HG03469 (cell line): Measurements from ENCODE around the gene TEAD2.

Experiments used
- ATAC-seq: cut with Tn5 transposase; IDR thresholded peaks from one replicate; pipeline ENCODE4 v1.9.1; 2021; ENCODE audit warnings: mild to moderate bottlenecking, moderate library complexity, moderate number of reproducible peaks; ENCODE audit not compliant: unreplicated experiment

TEAD2 gene

DNA sequence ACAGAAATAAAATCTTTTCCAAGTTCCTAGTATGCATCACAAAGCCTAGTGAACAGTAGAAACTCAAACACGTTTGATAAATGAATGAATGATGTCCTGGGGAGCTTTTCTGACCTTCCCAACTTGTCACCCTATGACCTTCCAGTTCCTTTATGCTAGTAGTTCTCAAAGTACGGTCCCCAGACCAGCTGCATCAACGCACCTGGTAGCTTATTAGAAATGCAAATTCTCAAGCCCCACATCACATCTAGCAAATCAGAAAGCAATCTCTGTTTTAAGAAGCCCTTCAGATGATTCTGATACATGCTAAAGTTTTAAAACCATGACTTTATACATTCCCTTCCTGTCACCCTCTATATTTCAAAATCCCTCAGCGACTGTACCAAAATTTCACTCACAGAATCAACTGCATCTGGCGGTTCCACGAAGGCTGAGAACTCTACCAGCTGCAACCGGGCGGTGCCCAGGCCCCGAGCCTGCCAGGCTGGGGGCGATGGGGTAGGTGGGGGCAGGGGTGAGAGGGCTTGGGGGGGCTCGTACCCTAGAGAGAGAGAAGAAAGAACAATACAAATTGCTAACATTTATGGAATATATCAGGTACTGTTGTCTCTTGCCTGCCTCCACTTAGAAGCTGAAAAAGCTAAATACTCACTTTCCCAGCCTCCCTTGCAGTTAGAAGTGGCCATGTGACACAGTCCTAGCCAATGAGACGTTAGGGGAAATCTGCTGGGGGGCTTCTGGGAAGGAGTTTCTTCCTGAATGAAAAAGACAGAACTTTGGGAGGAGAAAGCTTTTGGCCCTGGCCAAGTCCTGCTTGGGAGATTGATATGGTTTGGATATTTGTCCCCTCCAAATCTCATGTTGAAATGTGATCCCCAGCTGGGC is 13.7 kb downstream of the TEAD2 start:
- no peak for ATAC-seq

DNA sequence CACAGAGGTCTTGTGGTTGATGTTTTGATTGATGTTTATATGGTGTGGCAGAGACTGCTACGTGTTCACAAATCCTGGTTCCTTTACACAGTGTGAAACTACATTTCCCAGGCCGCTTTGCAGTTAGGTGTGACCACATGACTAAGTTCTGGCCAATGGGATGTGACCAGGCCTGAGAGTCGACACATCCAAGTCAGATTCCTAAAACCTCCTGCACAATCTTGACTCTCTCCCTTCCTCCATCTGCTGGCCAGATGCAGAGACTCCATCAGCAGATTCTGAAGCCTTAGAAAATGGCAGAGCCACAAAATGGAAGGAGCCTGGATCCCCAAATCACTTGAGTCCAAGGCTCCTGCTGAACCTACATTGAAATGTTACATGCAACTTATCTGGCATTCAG is 14.4 kb downstream of the TEAD2 start:
- ATAC-seq: no peak

DNA sequence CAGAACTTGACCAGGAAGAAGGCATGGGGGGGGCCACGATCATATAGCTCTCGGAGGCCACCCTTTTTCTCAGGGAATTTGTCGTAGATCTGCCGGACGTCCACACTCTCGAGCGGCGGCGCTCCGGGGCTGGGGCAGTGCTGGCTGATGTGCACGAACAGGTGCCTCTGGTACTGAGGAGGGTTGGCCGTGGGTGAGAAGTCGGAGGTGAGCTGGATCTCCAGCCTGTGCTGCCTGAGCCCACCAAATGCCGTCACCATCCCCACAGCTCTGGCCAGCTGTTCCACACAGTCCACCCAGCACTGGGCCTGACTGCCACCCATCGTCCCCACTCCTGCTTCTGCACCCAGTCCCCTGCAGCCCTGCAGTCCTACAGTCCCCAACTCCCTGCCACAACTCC is 15.0 kb downstream of the TEAD2 start:
- ATAC-seq: no peak

DNA sequence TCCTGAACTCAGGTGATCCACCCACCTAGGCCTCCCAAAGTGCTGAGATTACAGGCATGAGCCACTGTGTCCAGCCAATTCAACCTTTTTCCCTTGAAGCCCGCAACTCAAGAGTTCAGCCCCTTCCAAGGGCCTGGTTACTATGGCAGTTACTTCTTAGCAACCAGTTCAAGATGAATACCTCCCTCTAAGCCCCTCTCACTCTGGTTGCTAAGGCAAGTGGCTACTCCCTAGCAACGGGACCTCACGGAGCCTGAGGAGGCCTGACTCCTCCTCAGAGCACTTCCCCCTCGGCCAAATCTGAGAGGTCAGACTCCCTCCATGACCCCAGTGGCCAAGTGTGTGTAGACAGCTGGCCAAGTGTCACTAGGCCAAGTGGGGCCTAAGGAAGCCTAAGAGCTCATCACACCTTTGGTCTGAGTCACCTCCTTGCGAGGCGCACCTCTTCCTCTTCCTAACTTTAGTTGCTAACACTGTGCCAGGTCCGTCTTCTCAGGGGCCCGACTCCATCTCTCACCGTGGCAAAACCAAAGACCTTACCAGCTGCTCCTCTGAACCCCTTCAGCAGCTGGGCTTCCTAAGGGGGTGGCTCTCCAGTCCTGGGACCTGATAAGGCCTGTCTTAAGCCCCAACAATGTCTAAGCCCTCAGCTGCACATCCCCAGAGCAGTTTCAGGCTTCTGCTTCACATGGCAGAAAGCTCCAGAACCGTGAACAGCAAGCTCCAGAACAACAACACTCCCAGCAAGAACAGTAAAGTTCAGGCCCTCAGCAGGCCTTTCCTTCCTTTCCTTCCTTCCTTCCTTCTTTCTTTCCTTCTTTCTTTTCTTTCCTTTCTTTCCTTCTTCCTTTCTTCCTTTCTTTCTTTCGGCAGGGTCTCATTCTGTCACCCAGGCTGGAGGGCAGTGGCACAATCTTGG is 17.5 kb downstream of the TEAD2 start:
- no peak for ATAC-seq

DNA sequence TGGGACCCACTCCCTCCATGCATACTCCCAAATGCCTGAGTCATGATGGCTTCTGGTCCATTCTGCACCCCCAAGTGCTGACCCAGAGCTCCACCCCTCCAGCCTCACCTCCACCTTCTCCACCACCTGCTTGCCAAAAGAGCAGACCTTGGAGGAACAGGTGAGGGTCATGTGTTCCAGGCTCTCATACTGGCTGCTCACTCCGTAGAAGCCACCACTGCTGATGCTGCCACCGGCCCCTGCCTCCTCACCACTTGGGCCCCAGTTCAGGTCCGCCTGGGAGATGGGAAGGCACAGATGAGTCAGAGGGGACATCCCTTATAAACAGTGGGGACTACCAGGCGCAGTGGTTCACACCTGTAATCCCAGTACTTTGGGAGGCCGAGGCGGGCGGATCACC is 19.1 kb downstream of the TEAD2 start:
- ATAC-seq: no peak

DNA sequence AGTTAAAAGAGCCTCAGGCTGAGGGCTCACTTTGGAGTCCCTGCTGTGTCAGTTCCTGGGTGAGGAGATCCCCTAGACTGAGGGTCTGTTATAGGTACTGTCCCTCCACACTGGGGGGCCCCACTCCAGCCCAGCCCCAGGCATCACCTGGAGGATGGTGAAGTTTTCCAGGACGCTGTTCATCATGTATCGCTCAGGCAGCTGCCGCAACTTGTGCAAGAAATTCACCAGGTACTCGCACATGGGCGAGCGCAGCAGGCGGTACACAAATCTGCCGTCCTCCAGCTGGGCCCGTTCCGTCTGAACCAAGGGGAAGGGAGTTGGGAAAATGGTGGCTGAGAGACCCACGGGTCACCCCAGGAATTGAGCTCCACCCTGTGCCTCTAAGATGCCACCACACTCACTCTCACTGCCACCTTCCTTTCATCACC is 19.9 kb downstream of the TEAD2 start:
- ATAC-seq: no peak

DNA sequence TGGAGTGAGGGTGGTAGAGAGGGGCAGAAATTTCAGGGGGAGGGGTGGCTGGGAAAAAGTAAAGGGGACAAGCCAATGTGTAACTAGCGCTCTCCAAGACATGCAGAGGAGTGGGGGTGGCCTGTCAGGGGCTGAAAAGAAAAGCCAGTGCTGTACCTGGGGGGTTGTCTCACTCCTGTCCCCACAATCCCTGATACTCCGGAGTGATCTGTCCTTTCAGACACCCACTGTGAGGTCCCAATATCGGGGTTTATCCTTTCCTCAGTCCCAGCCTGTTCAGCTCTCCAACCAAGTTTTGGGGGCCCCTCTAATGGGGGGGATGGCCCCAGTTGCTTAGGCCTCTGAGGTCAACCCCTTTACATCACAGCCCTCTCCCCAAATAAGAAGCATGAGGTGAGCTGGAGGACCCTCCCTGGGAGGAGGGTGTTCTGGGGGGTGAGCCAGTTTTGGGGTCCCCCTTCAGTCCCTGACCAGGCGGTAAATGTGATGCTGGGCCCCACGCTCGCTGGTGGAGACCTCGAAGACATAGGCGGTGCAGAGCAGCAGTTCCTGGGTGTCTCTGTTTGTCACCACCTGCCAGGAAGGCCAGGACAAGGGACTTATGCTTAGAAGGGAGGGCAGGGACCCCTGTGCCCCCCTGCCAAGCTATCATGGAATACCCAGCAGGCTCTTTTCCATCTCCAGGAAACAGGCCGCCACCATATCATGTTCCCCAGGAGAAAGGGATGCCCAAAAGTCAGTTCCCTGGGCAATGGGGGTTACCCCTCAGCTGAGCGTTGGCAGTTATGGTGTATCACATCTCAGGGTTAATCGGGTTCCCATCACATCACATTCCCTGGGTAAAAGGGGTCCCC is 21.1 kb downstream of the TEAD2 start:
- ATAC-seq: no peak

DNA sequence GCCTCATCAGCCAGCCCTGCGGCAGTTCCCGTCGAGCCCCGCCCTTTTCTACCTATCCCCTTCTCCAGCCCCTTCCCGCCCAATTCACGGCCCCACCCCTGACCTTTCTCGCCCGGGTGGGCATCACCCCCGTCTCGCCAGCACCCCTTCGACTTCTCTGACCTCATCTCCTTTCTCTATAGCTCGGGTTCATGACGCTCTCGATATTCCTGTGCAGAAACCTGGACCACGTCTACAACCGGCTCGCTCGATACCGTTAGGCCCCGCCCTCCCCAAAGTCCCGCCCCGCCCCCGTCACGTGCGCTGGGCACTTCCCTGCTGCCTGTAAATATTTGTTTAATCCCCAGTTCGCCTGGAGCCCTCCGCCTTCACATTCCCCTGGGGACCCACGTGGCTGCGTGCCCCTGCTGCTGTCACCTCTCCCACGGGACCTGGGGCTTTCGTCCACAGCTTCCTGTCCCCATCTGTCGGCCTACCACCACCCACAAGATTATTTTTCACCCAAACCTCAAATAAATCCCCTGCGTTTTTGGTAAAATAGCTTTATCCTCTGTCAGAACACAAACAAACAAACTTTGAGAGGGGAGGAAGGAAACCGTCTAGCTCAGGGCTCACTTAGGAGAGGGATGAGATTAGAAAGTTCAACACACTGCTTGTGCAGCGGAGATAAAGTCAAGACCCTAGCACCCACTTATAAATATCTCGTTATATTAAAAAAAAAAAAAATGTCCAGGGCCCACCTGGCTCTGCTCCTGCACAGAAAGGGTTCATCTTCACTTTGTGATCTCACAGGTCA is 21.9 kb downstream of the TEAD2 start:
- ATAC-seq: peak; percentile 47

DNA sequence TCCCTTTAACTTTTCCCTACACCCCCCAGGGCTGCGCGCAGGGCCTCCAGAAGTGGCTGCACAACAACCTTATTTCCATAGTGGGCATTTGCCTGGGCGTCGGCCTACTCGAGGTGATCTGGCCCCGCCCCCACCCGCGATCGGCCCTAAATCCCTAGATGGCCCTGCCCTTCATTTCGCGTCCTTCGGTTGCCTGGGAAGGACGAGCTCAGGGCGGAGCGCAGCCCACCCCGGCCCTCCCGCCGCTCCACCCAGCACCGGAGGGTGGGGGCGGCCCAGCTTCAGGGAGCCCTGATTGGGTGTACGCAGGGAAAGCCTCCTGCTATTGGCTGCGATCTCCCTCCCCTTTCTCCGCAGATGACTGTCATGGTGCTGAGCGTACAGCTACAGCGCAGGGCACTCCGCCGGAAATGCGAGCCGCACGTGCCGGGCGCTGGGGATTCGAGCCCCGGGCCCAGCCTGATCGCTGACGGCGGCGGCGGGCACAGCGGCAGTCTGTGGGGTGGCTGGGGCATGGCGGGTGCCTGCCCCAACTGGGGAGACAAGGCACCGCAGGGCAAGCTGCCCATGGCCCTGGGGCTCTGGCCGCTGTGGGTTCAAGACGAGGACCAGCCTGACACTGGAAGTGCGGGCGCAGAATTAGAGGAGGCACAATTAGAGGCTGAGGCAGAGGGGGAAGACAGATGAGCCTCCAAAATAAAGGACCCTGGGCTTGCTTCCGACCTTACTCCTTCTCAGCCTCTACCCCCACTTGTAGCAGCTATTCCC is 22.7 kb downstream of the TEAD2 start:
- ATAC-seq: no peak

DNA sequence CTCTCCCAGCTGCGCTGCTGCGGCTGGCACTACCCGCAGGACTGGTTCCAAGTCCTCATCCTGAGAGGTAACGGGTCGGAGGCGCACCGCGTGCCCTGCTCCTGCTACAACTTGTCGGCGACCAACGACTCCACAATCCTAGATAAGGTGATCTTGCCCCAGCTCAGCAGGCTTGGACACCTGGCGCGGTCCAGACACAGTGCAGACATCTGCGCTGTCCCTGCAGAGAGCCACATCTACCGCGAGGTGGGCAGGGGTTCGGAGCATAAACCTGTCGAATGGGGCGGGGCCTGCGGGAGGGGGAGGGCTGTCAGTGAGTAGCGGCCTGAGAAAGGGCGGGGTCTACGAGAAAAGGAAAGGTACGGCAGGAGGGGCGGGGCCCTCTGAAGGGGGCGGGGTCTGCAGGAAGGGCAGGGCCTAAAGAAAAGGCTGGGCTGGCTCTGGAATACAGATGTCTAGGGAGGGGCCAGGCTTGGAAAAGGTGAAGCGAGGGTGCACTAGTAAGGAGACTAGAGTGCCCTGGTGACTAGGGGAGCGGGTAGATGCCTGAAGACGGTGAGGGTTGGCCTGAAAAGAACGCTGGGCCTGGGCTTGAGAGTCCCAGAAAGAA is 23.4 kb downstream of the TEAD2 start:
- ATAC-seq: no peak

DNA sequence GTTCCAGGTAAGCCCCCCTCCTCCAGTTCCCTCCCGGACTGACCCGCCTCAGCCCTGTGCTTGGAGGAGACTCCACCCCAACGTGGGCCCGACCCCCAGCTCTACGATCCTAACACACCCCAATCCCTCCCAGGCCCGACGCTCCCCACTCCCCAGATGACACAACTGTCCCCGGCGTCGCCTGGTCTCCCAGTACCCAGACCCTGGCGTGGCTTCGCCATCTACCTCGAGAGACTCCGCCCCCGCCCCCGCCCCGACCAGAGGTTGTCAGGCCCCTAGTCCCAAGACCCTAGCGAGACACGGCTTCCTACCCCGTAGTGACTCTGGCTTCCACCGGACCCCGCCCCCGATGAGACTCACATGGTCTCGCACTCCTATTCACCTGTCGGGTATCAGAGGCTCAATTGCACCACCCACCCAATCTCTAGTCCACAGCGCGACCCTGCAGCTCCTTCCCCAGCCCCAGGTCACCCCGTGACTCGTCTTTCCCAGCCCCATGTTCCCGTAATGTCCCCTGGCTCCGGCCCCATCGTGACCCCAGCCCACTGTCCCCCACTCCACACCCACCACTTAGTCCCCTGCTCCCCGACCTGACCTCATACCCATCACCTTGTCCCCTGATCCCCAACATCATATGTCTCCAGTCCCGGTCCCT is 24.1 kb downstream of the TEAD2 start:
- ATAC-seq: no peak

DNA sequence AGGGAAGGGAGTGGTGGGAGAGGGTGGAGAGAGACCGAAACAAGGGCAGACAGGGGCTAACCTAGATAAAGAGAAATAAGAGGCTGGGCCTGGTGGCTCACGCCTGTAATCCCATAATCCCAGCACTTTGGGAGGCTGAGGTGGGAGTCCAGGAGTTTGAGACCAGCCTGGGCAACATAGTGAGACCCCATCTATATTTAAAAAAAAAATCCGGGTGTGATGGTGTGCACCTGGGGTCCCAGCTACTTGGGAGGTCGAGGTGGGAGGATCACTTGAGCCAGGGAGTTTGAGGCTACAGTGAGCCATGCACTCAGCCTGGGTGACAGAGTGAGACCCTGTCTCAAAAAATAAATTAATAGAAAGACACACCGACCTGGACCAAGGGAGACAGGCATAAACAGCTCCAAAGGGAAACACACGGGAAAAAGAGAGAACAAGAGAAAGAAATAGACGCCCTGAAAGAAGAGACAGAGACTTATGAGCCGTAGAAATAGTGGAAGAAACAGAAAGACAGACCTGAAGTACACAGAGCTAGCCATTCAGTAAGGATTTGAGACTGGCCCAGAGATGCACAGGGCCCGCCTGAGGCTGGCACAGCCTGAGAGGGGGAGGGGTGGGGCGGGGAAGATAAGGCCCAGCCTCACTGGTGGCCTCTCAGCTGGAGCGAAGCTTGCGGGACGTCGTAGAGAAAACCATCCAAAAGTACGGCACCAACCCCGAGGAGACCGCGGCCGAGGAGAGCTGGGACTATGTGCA is 24.8 kb downstream of the TEAD2 start:
- ATAC-seq: no peak

DNA sequence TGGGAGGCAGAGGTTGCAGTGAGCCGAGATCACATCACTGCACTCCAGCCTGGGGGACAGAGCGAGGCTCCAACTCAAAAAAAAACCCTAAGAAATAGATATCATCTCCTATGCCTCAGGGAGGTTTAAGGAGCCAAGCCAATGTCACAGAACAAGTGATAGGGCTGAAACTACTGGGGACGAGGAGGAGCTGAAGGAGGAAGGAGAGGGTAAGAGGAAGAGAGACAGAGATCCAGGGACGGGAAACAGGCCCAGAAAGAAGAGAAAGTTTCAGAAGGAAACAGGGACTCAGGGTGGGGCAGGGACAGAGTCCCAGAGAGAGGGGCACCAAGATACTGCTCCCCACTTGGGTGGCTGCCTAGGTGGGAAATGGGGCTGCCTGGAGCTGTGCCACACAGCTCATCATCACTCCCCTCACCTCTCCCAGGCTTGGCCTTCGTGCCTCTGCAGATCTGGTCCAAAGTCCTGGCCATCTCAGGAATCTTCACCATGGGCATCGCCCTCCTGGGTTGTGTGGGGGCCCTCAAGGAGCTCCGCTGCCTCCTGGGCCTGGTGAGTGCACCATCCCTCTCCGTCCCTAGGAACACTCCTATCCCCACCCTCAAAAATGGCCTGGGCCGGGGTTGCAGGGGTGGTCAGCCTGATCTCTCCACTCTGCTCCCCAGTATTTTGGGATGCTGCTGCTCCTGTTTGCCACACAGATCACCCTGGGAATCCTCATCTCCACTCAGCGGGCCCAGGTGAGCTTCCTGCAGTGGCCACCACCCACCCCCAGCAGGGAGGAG is 25.5 kb downstream of the TEAD2 start:
- no peak for ATAC-seq

DNA sequence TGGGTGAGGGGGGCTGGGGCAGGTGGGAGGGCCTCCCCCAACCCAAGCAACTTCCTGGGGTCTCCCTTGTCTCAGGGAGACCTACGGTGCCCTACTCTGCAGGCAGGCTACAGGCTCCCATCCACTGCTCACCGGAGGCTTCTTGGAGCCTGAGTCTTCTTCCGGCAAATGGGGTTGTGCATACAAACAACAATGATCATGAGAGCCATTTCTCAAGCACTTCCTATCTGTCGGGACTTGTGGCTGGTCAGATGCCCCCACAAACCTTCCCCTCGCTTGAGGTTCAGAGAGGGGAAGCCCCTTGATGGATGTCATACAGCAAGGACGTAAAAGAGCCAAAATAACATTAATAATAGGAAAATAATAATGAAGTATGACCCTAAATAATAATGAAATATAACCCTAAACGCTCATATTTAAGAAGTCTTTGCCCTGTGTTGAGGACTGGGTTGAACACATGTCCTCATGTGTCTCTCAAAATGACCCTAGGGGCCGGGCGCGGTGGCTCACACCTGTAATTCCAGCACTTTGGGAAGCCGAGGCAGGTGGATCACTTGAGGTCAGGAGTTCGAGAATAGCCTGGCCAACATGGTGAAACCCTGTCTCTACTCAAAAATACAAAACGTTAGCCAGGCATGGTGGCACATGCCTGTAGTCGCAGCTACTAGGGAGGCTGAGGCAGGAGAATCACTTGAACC is 26.3 kb downstream of the TEAD2 start:
- ATAC-seq: no peak

DNA sequence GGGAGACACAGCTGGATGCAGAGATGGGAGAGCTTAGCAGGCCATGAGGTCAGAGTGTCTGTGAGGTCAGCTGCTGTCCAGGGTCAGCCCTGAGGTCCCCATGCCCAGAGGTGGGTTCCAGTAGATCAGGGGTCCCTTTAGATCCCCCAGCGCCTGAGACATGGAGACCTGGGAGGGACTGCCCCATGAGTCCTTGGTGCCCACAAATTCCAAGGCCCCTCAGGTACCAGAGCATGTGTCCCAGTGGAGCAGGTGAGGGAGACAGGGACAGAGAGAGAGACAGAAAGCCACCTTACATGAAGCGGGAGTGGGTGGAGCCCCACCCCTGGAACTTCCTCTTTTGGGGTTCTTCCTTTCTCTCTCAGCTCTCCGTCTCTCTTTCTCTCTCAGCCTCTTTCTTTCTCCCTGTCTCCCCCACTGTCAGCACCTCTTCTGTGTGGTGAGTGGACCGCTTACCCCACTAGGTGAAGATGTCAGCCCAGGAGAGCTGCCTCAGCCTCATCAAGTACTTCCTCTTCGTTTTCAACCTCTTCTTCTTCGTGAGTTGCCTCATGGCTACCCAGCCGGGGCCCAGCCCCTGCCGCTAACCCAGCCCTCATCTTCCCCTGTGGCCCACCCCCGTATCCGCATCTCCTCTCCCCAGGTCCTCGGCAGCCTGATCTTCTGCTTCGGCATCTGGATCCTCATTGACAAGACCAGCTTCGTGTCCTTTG is 27.0 kb downstream of the TEAD2 start, which contains the start of gene CD37:
TSS of gene CD37 (plus strand) at position 336 of the 713 bp plus-strand sequence. CDS start at position 471, 135 bp downstream.
- ATAC-seq: no peak
